ENCODE results near the gene TICAM2.
A peak's percentile ranks its signal among the peaks of the same experiment; 100 is the strongest.

The TICAM2 gene

DNA sequence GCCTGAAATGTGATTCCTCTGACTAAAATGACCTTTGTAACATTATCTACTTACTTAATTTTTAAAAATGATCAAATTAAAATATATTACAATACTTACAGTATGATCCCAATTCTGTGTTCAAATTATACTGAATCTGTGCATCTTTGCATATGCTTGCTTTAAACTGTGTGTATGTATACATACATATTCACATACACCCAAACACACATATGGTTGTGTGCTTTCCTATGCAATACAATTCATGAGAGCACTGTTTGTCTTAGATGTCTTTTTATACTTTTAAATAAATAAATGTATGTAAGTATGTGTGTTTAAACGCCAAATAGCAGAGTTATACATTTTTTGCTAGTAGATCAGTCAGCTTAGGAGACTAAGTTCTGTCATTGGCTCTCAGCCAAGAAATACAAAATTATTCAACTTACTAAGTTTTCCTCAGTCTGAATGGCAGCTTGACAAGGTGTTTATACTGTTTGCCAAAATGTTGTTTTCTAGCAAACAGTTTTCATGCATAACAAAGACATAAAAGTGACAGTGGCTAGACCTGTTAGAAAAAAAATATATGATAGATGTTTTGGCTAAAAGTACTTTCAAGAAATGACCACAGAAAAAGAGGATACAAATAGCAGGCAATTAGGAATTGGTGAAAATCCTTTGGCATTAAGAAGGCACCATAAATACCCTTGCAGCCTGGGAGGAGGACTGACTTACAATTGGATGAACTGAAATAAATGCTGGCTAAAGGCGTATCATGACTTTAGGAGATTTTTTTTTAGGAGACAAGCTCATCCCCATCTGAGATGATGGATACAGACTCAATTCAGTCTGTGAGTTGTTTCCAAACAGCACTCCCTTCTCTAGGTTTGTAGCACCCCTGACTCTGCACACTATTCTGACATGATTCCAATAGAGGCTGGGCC lies 7.9 kb downstream of the TICAM2 start:
- peak; percentile 20; the same call in 1 of the 3 replicates for ATAC-seq
- TF ChIP-seq, protein P1, sequence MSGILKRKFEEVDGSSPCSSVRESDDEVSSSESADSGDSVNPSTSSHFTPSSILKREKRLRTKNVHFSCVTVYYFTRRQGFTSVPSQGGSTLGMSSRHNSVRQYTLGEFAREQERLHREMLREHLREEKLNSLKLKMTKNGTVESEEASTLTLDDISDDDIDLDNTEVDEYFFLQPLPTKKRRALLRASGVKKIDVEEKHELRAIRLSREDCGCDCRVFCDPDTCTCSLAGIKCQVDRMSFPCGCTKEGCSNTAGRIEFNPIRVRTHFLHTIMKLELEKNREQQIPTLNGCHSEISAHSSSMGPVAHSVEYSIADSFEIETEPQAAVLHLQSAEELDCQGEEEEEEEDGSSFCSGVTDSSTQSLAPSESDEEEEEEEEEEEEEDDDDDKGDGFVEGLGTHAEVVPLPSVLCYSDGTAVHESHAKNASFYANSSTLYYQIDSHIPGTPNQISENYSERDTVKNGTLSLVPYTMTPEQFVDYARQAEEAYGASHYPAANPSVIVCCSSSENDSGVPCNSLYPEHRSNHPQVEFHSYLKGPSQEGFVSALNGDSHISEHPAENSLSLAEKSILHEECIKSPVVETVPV (CRISPR knock-in tag; IDR thresholded peaks at IDR 0.05), result no peak
- TF ChIP-seq, protein P2, sequence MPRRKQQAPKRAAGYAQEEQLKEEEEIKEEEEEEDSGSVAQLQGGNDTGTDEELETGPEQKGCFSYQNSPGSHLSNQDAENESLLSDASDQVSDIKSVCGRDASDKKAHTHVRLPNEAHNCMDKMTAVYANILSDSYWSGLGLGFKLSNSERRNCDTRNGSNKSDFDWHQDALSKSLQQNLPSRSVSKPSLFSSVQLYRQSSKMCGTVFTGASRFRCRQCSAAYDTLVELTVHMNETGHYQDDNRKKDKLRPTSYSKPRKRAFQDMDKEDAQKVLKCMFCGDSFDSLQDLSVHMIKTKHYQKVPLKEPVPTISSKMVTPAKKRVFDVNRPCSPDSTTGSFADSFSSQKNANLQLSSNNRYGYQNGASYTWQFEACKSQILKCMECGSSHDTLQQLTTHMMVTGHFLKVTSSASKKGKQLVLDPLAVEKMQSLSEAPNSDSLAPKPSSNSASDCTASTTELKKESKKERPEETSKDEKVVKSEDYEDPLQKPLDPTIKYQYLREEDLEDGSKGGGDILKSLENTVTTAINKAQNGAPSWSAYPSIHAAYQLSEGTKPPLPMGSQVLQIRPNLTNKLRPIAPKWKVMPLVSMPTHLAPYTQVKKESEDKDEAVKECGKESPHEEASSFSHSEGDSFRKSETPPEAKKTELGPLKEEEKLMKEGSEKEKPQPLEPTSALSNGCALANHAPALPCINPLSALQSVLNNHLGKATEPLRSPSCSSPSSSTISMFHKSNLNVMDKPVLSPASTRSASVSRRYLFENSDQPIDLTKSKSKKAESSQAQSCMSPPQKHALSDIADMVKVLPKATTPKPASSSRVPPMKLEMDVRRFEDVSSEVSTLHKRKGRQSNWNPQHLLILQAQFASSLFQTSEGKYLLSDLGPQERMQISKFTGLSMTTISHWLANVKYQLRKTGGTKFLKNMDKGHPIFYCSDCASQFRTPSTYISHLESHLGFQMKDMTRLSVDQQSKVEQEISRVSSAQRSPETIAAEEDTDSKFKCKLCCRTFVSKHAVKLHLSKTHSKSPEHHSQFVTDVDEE (CRISPR knock-in tag; IDR thresholded peaks at IDR 0.05), result no peak
- no peak for TF ChIP-seq ARNTL (CRISPR knock-in tag; IDR thresholded peaks at IDR 0.05; ENCODE audit: borderline replicate concordance, low read depth)
- no peak for TF ChIP-seq TCF4 (CRISPR knock-in tag; IDR thresholded peaks at IDR 0.05; ENCODE audit: borderline replicate concordance)
- TF ChIP-seq, protein P3, sequence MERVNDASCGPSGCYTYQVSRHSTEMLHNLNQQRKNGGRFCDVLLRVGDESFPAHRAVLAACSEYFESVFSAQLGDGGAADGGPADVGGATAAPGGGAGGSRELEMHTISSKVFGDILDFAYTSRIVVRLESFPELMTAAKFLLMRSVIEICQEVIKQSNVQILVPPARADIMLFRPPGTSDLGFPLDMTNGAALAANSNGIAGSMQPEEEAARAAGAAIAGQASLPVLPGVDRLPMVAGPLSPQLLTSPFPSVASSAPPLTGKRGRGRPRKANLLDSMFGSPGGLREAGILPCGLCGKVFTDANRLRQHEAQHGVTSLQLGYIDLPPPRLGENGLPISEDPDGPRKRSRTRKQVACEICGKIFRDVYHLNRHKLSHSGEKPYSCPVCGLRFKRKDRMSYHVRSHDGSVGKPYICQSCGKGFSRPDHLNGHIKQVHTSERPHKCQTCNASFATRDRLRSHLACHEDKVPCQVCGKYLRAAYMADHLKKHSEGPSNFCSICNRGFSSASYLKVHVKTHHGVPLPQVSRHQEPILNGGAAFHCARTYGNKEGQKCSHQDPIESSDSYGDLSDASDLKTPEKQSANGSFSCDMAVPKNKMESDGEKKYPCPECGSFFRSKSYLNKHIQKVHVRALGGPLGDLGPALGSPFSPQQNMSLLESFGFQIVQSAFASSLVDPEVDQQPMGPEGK (CRISPR knock-in tag; IDR thresholded peaks at IDR 0.05; ENCODE audit: borderline replicate concordance), result no peak
- TF ChIP-seq ZFP3 (CRISPR knock-in tag; IDR thresholded peaks at IDR 0.05), result no peak
- TF ChIP-seq SNAI2 (CRISPR knock-in tag; IDR thresholded peaks at IDR 0.05), result no peak
- TF ChIP-seq, protein P4, sequence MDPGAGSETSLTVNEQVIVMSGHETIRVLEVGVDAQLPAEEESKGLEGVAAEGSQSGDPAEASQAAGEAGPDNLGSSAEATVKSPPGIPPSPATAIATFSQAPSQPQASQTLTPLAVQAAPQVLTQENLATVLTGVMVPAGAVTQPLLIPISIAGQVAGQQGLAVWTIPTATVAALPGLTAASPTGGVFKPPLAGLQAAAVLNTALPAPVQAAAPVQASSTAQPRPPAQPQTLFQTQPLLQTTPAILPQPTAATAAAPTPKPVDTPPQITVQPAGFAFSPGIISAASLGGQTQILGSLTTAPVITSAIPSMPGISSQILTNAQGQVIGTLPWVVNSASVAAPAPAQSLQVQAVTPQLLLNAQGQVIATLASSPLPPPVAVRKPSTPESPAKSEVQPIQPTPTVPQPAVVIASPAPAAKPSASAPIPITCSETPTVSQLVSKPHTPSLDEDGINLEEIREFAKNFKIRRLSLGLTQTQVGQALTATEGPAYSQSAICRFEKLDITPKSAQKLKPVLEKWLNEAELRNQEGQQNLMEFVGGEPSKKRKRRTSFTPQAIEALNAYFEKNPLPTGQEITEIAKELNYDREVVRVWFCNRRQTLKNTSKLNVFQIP (CRISPR knock-in tag; IDR thresholded peaks at IDR 0.05; ENCODE audit: borderline replicate concordance, low read depth), result no peak
- no peak for TF ChIP-seq RARB (CRISPR knock-in tag; IDR thresholded peaks at IDR 0.05)
- no peak for TF ChIP-seq ZNF8 (CRISPR knock-in tag; IDR thresholded peaks at IDR 0.05)
- no peak for TF ChIP-seq ZNF565 (CRISPR knock-in tag; conservative IDR thresholded peaks at IDR 0.05; ENCODE audit: low read depth)
- TF ChIP-seq ISL1 (CRISPR knock-in tag; IDR thresholded peaks at IDR 0.05), result no peak
- TF ChIP-seq TOX (CRISPR knock-in tag; IDR thresholded peaks at IDR 0.05; ENCODE audit: borderline replicate concordance), result no peak
- no peak for TF ChIP-seq PPARA (CRISPR knock-in tag; IDR thresholded peaks at IDR 0.05; ENCODE audit: borderline replicate concordance)

DNA sequence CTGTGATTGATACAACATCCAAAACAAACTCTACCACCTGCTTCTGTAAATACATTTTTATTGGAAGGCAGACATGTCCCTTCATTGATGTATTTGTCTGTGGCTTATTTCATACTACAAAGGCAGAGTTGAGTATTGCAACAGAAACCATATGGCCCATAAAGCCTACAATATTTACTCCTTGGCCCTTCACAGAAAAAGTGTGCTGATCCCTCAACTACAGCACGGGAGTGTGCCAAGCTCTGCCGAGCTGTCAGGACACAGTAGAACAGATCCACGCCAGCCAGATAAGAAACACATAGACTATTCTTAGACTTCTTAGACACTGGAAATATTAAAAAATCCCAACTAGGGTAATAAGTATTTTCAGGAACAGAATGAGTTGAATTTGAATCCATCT lies 13.2 kb downstream of the TICAM2 start:
- no peak for TF ChIP-seq GLIS3 (CRISPR knock-in tag; IDR thresholded peaks at IDR 0.05)
- no peak for TF ChIP-seq RARB (CRISPR knock-in tag; IDR thresholded peaks at IDR 0.05)
- TF ChIP-seq TCF4 (CRISPR knock-in tag; IDR thresholded peaks at IDR 0.05; ENCODE audit: borderline replicate concordance), result no peak
- no peak for TF ChIP-seq ZNF70 (CRISPR knock-in tag; IDR thresholded peaks at IDR 0.05)
- TF ChIP-seq ARNTL (CRISPR knock-in tag; IDR thresholded peaks at IDR 0.05; ENCODE audit: borderline replicate concordance, low read depth), result no peak
- TF ChIP-seq ISL1 (CRISPR knock-in tag; IDR thresholded peaks at IDR 0.05), result no peak
- TF ChIP-seq, protein P3 (CRISPR knock-in tag; IDR thresholded peaks at IDR 0.05; ENCODE audit: borderline replicate concordance), result no peak
- TF ChIP-seq, protein P1 (CRISPR knock-in tag; IDR thresholded peaks at IDR 0.05), result no peak
- TF ChIP-seq BACH2 (CRISPR knock-in tag; IDR thresholded peaks at IDR 0.05; ENCODE audit: borderline replicate concordance), result no peak
- TF ChIP-seq SNAI2 (CRISPR knock-in tag; IDR thresholded peaks at IDR 0.05), result no peak
- TF ChIP-seq ZFP3 (CRISPR knock-in tag; IDR thresholded peaks at IDR 0.05), result no peak
- TF ChIP-seq, protein P2 (CRISPR knock-in tag; IDR thresholded peaks at IDR 0.05), result no peak
- TF ChIP-seq ZC3H10 (CRISPR knock-in tag; IDR thresholded peaks at IDR 0.05), result no peak
- TF ChIP-seq TOX (CRISPR knock-in tag; IDR thresholded peaks at IDR 0.05; ENCODE audit: borderline replicate concordance), result no peak
- no peak for TF ChIP-seq CSDC2 (CRISPR knock-in tag; IDR thresholded peaks at IDR 0.05)
- TF ChIP-seq ESRRG (CRISPR knock-in tag; IDR thresholded peaks at IDR 0.05), result no peak
- TF ChIP-seq, protein P5, sequence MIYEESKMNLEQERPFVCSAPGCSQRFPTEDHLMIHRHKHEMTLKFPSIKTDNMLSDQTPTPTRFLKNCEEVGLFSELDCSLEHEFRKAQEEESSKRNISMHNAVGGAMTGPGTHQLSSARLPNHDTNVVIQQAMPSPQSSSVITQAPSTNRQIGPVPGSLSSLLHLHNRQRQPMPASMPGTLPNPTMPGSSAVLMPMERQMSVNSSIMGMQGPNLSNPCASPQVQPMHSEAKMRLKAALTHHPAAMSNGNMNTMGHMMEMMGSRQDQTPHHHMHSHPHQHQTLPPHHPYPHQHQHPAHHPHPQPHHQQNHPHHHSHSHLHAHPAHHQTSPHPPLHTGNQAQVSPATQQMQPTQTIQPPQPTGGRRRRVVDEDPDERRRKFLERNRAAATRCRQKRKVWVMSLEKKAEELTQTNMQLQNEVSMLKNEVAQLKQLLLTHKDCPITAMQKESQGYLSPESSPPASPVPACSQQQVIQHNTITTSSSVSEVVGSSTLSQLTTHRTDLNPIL (CRISPR knock-in tag; IDR thresholded peaks at IDR 0.05; ENCODE audit: low read depth), result no peak
- ATAC-seq, result no peak

Data from SK-N-SH treated with all-trans-retinoic acid at 6 μM for 48 hours (cell line).